ENCODE data around the gene CATSPERZ. TPM values are rescaled to one million over a fixed set of nuclear protein-coding genes. Genes with fewer than 3 reads are reported as not detected.
A peak's percentile ranks its signal among the peaks of the same experiment; 100 is the strongest.

CATSPERZ gene
- total and polyA plus RNA-seq, 9 of the 15 experiments (the other 6 are each of a cell fraction or from before 2014, with no cell fraction given) = 0.86 to 8.5 (median 3.5) TPM

DNA sequence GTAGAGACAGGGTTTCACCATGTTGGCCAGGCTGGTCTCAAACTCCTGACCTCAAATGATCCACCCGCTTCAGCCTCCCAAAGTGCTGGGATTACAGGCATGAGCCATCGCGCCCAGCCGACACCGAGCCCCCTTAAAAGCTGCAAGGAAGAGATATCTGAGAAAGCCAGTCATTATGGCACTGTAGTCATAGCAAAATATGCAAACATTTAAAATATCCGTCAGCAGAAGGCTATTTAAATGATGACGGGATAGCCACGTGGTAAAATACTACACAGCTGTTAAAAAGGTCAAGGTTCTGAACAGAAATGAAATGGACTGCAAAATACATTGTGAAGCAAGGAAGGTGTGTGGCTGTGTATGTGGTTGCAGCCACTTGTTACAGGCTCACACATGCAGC is 33.4 kb downstream of the CATSPERZ start (continued):
- TF ChIP-seq POLR3A (IDR thresholded peaks at IDR 0.05; ENCODE audit: borderline replicate concordance, extremely low read depth, insufficient read depth, insufficient read length) (no peak), FOXJ2 (tag; IDR thresholded peaks at IDR 0.05) (no peak), U2AF1 (optimal IDR thresholded peaks at IDR 0.05; ENCODE audit: low read depth, low read length) (no peak), POLR2A (conservative IDR thresholded peaks at IDR 0.05) (no peak), PRPF4 (IDR thresholded peaks at IDR 0.05; ENCODE audit: insufficient read depth, low read depth, low read length, poor library complexity, severe bottlenecking) (no peak), ZNF133 (CRISPR knock-in tag; IDR thresholded peaks at IDR 0.05) (no peak), ZNF143 (CRISPR knock-in tag; IDR thresholded peaks at IDR 0.05) (no peak), DLX4 (CRISPR knock-in tag; IDR thresholded peaks at IDR 0.05) (no peak), UBTF (IDR thresholded peaks at IDR 0.05; ENCODE audit: borderline replicate concordance in 1 of 2, low read depth in 2 of 2, low read length in 2 of 2) (no peak), KLF16 (IDR thresholded peaks at IDR 0.05) (no peak), ZNF12 (CRISPR knock-in tag; IDR thresholded peaks at IDR 0.05) (no peak), RBM25 (IDR thresholded peaks at IDR 0.05; ENCODE audit: low read depth, low read length, severe bottlenecking) (peak; percentile 49), FOXK2 (conservative IDR thresholded peaks at IDR 0.05 in 1 of 2, IDR thresholded peaks at IDR 0.05 in 1 of 2; ENCODE audit: low read depth in 2 of 2) (no peak), TOE1 (IDR thresholded peaks at IDR 0.05; ENCODE audit: borderline replicate concordance) (no peak), TOE1 (CRISPR knock-in tag; IDR thresholded peaks at IDR 0.05; ENCODE audit: borderline replicate concordance, low read depth) (no peak), CHD4 (IDR thresholded peaks at IDR 0.05; ENCODE audit: insufficient read depth, insufficient replicate concordance, low read depth, low read length, poor library complexity, severe bottlenecking) (no peak), NFATC3 (IDR thresholded peaks at IDR 0.05) (no peak), ZNF644 (tag; IDR thresholded peaks at IDR 0.05; ENCODE audit: low read depth) (no peak), POLR2AphosphoS5 (IDR thresholded peaks at IDR 0.05; ENCODE audit: control insufficient read depth, insufficient read depth, low read depth, low read length) (no peak), NCOR1 (IDR thresholded peaks at IDR 0.05) (peak; percentile 70), RBM15 (IDR thresholded peaks at IDR 0.05; ENCODE audit: insufficient read depth, low read length) (no peak), ZNF124 (CRISPR knock-in tag; IDR thresholded peaks at IDR 0.05) (no peak), CREB5 (CRISPR knock-in tag; IDR thresholded peaks at IDR 0.05) (no peak), ZEB2 (IDR thresholded peaks at IDR 0.05) (no peak)
- TF ChIP-seq, protein P1, sequence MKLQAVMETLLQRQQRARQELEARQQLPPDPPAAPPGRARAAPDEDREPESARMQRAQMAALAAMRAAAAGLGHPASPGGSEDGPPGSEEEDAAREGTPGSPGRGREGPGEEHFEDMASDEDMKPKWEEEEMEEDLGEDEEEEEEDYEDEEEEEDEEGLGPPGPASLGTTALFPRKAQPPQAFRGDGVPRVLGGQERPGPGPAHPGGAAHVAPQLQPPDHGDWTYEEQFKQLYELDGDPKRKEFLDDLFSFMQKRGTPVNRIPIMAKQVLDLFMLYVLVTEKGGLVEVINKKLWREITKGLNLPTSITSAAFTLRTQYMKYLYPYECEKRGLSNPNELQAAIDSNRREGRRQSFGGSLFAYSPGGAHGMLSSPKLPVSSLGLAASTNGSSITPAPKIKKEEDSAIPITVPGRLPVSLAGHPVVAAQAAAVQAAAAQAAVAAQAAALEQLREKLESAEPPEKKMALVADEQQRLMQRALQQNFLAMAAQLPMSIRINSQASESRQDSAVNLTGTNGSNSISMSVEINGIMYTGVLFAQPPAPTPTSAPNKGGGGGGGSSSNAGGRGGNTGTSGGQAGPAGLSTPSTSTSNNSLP (IDR thresholded peaks at IDR 0.05; ENCODE audit: borderline replicate concordance, low read depth, low read length) = no peak
